ENCODE measurements around the gene KDM3B. TPM values are rescaled to one million over a fixed set of nuclear protein-coding genes. Genes with fewer than 3 reads are reported as not detected.

Gene KDM3B
- total and polyA plus RNA-seq, 9 of the 15 experiments (the other 6 are each of a cell fraction or from before 2014, with no cell fraction given): 13.8 to 62.8 (median 41.9) TPM

DNA sequence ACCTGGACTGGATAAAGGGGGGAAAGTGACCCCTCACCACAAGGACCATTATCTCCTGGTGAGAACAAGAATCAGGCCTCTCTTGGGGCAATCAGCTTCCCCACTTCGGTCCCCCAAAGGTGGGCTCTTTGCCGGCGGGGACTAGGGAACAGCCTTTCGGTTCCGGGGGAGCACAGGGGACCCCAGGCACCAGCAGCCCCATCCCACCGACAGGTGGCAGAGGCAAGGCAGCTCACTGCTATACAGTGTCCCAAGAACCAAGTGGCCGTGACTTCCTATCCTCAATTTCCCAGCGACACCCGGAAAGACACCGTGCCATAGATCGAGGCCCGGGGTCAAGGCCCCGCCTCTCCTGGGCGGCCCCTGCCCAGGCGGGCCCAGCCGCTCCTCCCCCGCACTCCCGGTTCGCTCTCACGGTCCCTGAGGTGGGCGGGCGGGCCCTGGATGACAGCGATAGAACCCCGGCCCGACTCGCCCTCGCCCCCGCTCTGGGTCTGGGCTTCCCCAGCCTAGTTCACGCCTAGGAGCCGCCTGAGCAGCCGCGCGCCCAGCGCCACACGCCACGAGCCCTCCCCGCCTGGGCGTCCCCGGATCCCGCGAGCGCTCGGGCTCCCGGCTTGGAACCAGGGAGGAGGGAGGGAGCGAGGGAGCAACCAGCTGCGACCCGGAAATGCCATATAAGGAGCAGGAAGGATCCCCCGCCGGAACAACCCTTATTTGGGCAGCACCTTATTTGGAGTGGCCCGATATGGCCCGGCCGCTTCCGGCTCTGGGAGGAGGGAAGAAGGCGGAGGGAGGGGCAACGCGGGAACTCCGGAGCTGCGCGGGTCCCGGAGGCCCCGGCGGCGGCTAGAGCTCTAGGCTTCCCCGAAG, 112.1 kb downstream of the KDM3B start (continued):
- TF ChIP-seq NR4A1 (CRISPR knock-in tag; IDR thresholded peaks at IDR 0.05) (peak; percentile 8; the same call in 1 of the 2 replicates), NR4A1 (tag; IDR thresholded peaks at IDR 0.05) (no peak), NFIC (IDR thresholded peaks at IDR 0.05) (no peak; the same call in 1 of the 2 replicates), KLF10 (CRISPR knock-in tag; IDR thresholded peaks at IDR 0.05) (no peak), ZC3H8 (IDR thresholded peaks at IDR 0.05) (no peak), RB1 (IDR thresholded peaks at IDR 0.05; ENCODE audit: low read depth) (peak; percentile 10; the same call in 1 of the 2 replicates), ZNF695 (CRISPR knock-in tag; IDR thresholded peaks at IDR 0.05) (no peak), TAF9B (IDR thresholded peaks at IDR 0.05; ENCODE audit: partially characterized antibody) (peak; percentile 65), JUNB (CRISPR knock-in tag; conservative IDR thresholded peaks at IDR 0.05) (no peak), ELF2 (CRISPR knock-in tag; IDR thresholded peaks at IDR 0.05) (peak; percentile 67), NR3C1 (CRISPR knock-in tag; IDR thresholded peaks at IDR 0.05) (no peak), TEAD4 (IDR thresholded peaks at IDR 0.05; ENCODE audit: low read length) (peak; percentile 37; the same call in 1 of the 2 replicates), TEAD4 (CRISPR knock-in tag; IDR thresholded peaks at IDR 0.05; ENCODE audit: borderline replicate concordance) (no peak), CCNT2 (IDR thresholded peaks at IDR 0.05; ENCODE audit: borderline replicate concordance, extremely low read depth, insufficient read length, low read depth, low read length) (peak; percentile 73), FOXK1 (CRISPR knock-in tag; IDR thresholded peaks at IDR 0.05; ENCODE audit: borderline replicate concordance) (0 out of 2 replicates have a peak, but pooled peaks have one; percentile 46), MAFK (IDR thresholded peaks at IDR 0.05; ENCODE audit: low read length) (no peak), JUN (IDR thresholded peaks at IDR 0.05; ENCODE audit: borderline replicate concordance, low read depth, low read length) (no peak; the same call in 1 of the 2 replicates), JUN (CRISPR knock-in tag; IDR thresholded peaks at IDR 0.05; ENCODE audit: borderline replicate concordance) (peak; percentile 86), ZNF146 (CRISPR knock-in tag; IDR thresholded peaks at IDR 0.05; ENCODE audit: unreplicated experiment) (no peak), NR2C1 (IDR thresholded peaks at IDR 0.05) (peak; percentile 74), NR2C1 (tag; IDR thresholded peaks at IDR 0.05) (peak; percentile 72), DNMT1 (IDR thresholded peaks at IDR 0.05) (no peak), TFAM (CRISPR knock-in tag; conservative IDR thresholded peaks at IDR 0.05) (no peak)
- TF ChIP-seq, protein P1, sequence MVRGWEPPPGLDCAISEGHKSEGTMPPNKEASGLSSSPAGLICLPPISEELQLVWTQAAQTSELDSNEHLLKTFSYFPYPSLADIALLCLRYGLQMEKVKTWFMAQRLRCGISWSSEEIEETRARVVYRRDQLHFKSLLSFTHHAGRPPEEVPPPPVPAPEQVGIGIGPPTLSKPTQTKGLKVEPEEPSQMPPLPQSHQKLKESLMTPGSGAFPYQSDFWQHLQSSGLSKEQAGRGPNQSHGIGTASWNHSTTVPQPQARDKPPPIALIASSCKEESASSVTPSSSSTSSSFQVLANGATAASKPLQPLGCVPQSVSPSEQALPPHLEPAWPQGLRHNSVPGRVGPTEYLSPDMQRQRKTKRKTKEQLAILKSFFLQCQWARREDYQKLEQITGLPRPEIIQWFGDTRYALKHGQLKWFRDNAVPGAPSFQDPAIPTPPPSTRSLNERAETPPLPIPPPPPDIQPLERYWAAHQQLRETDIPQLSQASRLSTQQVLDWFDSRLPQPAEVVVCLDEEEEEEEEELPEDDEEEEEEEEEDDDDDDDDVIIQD (CRISPR knock-in tag; IDR thresholded peaks at IDR 0.05): no peak
- TF ChIP-seq, protein P2, sequence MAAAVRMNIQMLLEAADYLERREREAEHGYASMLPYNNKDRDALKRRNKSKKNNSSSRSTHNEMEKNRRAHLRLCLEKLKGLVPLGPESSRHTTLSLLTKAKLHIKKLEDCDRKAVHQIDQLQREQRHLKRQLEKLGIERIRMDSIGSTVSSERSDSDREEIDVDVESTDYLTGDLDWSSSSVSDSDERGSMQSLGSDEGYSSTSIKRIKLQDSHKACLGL (CRISPR knock-in tag; IDR thresholded peaks at IDR 0.05; ENCODE audit: borderline replicate concordance, poor library complexity, severe bottlenecking): no peak
- TF ChIP-seq, protein P3, sequence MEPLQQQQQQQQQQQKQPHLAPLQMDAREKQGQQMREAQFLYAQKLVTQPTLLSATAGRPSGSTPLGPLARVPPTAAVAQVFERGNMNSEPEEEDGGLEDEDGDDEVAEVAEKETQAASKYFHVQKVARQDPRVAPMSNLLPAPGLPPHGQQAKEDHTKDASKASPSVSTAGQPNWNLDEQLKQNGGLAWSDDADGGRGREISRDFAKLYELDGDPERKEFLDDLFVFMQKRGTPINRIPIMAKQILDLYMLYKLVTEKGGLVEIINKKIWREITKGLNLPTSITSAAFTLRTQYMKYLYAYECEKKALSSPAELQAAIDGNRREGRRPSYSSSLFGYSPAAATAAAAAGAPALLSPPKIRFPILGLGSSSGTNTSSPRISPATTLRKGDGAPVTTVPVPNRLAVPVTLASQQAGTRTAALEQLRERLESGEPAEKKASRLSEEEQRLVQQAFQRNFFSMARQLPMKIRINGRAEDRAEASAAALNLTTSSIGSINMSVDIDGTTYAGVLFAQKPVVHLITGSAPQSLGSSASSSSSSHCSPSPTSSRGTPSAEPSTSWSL (CRISPR knock-in tag; IDR thresholded peaks at IDR 0.05; ENCODE audit: borderline replicate concordance): peak; percentile 14; the same call in 1 of the 2 replicates
